Pancreas (tissue), 10 donors: Measurements from ENCODE around the gene MAPK9. TPM values are rescaled to one million over a fixed set of nuclear protein-coding genes. Genes with fewer than 3 reads are reported as not detected.

Source experiments
- ATAC-seq, 4 donors: fragments of 200-7000 bp; cut with Tn5 transposase; one replicate each; pipeline versions ENCODE4 v1.8.0 to v1.9.1; 2020; ENCODE audit warnings: mild to moderate bottlenecking in 4 of 4, moderate library complexity in 4 of 4
- DNase-seq, 6 donors: peaks; one replicate each; pipeline ENCODE4 v3.0.0-alpha.2; 2020
- FAIRE-seq: peaks from 2 replicates; lab custom pipeline; 2012; peaks lifted over from hg19 to GRCh38; lab: Jason Lieb, UNC
- H3K27ac ChIP-seq, 4 donors: fragments of 200-600 bp; sonication (generic); 1 replicate in 3 of 4; 2 replicates in 1 of 4; pipeline versions ENCODE4 v1.5.0 to v1.8.0; 2020
- H3K27me3 ChIP-seq, 4 donors: fragments of 200-600 bp; one replicate each; pipeline ENCODE4 v1.8.0; 2021
- H3K36me3 ChIP-seq, 3 donors: fragments of 200-600 bp; sonication (generic) in 1 of 3; one replicate each; pipeline versions ENCODE4 v1.5.0 to v1.8.0; 2020 to 2021
- H3K4me1 ChIP-seq, 3 donors: fragments of 200-600 bp; one replicate each; pipeline ENCODE4 v1.8.0; 2021
- H3K4me3 ChIP-seq, 4 donors: fragments of 200-600 bp; sonication (generic) in 2 of 4; one replicate each; pipeline versions ENCODE4 v1.5.0 to v1.8.0; 2020 to 2021
- H3K9me3 ChIP-seq, 4 donors: fragments of 200-600 bp; one replicate each; pipeline ENCODE4 v1.8.0; 2021
- WGBS, 2 donors: extraction: QIAGEN DNeasy Blood & Tissue Kit; methylation state at CpG; one replicate each; pipeline ENCODE4 v1.1.7; 2013; 5-methylcytosine and 5-hydroxymethylcytosine counted together
- intact Hi-C, 3 donors: fragments of 100-400 bp; cut with DNase I; formaldehyde crosslinking; loops; one replicate each; pipeline versions ENCODE4 v1.11.1 to v1.14.2; 2022
- polyA plus RNA-seq, 2 donors: library from polyadenylated mRNA; stranded (reverse); fragments of 200-250 nt; gene quantifications; one replicate each; pipeline ENCODE4 v1.2.3, GENCODE V29; 2013
- total RNA-seq, 6 donors: library from RNA; stranded (reverse); fragmentation: NEBNext Ultra II Directional in 4 of 6; extraction: Animal tissue kit (Norgen Biotek cat#: 25700) in 4 of 6; gene quantifications; one replicate each; pipeline versions ENCODE4 v1.2.1 to v1.2.4, GENCODE V29; 2021 to 2023
- TF ChIP-seq, protein P1 (sequence below), 4 donors: fragments of 200-600 bp; sonication (generic) in 3 of 4; IDR thresholded peaks; one replicate each; pipeline versions ENCODE4 v1.5.0 to v1.8.0; 2021; ENCODE audit warnings: antibody characterized with exemption in 4 of 4
- donor health status: healthy with polysubstance abuse.
- donor health status: DM: no; HTN: no; CAD: no; lungs with moderate emphysema.
- donor health status: DM: no; HTN: no; CAD: no.
- donor health status: control.
- donor health status: control.
- donor health status: Bipolar disorder and iron deficiency.
- donor health status: DM: yes; HTN: yes; CAD: no.
- donor health status: DM: no; HTN: no; CAD: no.
- donor health status: DM: no; HTN: no; CAD: no.
- donor health status: DM: yes; HTN: yes; CAD: no.

Gene MAPK9
- total and polyA plus RNA-seq, 8 donors, result 10.7 to 40.3 (median 28.9) TPM

- TF ChIP-seq, protein P1, sequence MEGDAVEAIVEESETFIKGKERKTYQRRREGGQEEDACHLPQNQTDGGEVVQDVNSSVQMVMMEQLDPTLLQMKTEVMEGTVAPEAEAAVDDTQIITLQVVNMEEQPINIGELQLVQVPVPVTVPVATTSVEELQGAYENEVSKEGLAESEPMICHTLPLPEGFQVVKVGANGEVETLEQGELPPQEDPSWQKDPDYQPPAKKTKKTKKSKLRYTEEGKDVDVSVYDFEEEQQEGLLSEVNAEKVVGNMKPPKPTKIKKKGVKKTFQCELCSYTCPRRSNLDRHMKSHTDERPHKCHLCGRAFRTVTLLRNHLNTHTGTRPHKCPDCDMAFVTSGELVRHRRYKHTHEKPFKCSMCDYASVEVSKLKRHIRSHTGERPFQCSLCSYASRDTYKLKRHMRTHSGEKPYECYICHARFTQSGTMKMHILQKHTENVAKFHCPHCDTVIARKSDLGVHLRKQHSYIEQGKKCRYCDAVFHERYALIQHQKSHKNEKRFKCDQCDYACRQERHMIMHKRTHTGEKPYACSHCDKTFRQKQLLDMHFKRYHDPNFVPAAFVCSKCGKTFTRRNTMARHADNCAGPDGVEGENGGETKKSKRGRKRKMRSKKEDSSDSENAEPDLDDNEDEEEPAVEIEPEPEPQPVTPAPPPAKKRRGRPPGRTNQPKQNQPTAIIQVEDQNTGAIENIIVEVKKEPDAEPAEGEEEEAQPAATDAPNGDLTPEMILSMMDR (IDR thresholded peaks at IDR 0.05), result no peak
- FAIRE-seq, result no peak
- H3K4me1 ChIP-seq, result peaks cover 0 to 12% (median 8%) of the 10 kb centered on the region in 3 donors
- 90 to 91% methylated on average over 10 of the region's 10 CpGs for WGBS, 2 donors
- H3K27ac ChIP-seq, result no peak overlapping the region
- intact Hi-C loops, result loop anchor here in 1 of 3 donors (5.0 kb wide), 1 partner anchor 172 kb away; no protein-coding TSS in a partner anchor
- no peaks in the 10 kb centered on the region for H3K9me3 ChIP-seq
- no peaks in the 10 kb centered on the region for H3K36me3 ChIP-seq
- H3K4me3 ChIP-seq, result no peak overlapping the region
- DNase-seq, result no peak
- H3K27me3 ChIP-seq, result no peaks in the 10 kb centered on the region
- no peak for ATAC-seq
Observed at GRCh38 chr5:180294913-180295555, 3.2 kb upstream of the MAPK9 start.

DNA sequence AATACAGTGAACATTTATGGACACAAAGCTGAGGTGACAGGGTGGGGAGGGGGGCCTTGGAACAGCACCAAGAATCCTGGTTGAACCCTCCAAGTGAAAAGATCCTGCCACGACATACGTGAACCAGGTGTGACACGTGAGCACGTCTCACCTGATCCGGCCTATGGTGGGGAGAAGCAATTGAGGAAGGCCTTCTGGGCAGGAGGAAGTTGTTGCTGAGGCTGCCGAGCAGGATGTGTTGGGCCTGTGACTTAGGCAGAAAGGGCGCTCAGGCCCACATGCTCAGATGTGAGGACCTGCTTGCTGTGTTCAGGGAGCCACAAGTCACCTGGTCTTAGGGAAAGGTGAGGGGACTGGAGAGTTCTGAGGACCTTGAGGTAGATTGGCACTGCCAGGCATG, 2.5 kb upstream of the MAPK9 start:
- TF ChIP-seq, protein P1 (IDR thresholded peaks at IDR 0.05), result no peak
- H3K9me3 ChIP-seq, result no peaks in the 10 kb centered on the region
- H3K36me3 ChIP-seq, result no peaks in the 10 kb centered on the region
- no peaks in the 10 kb centered on the region for H3K27me3 ChIP-seq
- no peak overlapping the region for H3K27ac ChIP-seq
- peaks cover 0 to 17% (median 11%) of the 10 kb centered on the region in 3 donors for H3K4me1 ChIP-seq
- DNase-seq, result no peak
- intact Hi-C loops, result loop anchor here in 1 of 3 donors (5.0 kb wide), 1 partner anchor 173 kb away; no protein-coding TSS in a partner anchor
- no peak for FAIRE-seq
- ATAC-seq, result no peak
- H3K4me3 ChIP-seq, result no peak overlapping the region
- WGBS, 2 donors, result 82 to 86% methylated on average over 7 of the region's 7 CpGs

DNA sequence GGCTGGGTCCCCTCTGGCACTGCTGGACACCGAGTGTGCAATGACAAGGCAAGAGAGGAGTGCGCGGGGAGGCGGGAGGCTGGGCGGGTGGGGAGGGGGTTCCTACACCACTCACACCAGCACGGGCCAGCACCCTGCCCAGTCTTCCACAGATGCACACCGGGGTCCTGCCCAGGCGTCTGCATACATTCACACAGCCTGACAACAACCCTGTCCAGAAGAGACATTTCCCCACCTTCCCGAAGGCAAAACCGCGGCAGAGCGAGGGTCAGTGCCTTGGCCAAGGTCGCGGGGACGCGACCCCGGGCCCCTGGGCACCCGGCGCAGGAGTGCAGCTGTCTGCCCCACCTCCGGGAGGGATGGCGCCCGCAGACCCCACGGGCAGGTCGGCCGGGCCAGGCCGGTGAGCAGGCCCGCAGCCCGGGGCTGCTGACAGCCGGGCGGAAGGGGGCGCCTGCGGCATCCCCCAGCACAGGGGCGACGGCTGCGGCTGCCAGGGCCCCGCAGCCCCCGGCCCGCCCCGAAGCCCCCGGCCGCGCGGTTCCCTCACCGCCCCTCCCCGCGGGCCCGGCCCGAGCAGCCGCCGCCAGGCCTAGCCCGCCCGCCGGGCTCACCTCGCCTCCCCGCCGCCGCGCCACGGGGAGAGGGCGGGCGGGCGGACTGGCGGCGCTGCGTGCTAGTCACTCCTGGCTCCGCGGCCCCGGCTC, 496 bp downstream of the MAPK9 start:
- peak in 4 of 6 donors; percentile 30 to 76 (median 52) for DNase-seq
- no peaks in the 10 kb centered on the region for H3K9me3 ChIP-seq
- ATAC-seq, result peak in 2 of 4 donors; percentile 4 to 6
- 0% methylated on average over 17 to 68 of the region's 68 CpGs for WGBS, 2 donors
- no peak for FAIRE-seq
- no peaks in the 10 kb centered on the region for H3K27me3 ChIP-seq
- TF ChIP-seq, protein P1 (IDR thresholded peaks at IDR 0.05), result no peak
- no peaks in the 10 kb centered on the region for H3K36me3 ChIP-seq
- intact Hi-C loops, result loop anchor here in 1 of 3 donors (5.0 kb wide), 1 partner anchor 176 kb away; no protein-coding TSS in a partner anchor
- H3K27ac ChIP-seq, result peak overlapping the region; percentile 51 to 74 (median 57)
- H3K4me1 ChIP-seq, result peaks cover 22 to 39% (median 23%) of the 10 kb centered on the region in 3 donors
- peak overlapping the region; percentile 67 to 100 (median 75) for H3K4me3 ChIP-seq

GRCh38 chr5:180290568-180291233, 1.2 kb downstream of the MAPK9 start:
- ATAC-seq (no peak), DNase-seq (peak in 2 of 6 donors; percentile 29 to 32), FAIRE-seq (no peak)
- Histone ChIP-seq H3K4me1 (peaks cover 23 to 39% (median 23%) of the 10 kb centered on the region in 3 donors), H3K9me3 (no peaks in the 10 kb centered on the region), H3K27me3 (no peaks in the 10 kb centered on the region), H3K36me3 (no peaks in the 10 kb centered on the region), H3K27ac (peak overlapping the region; percentile 36 to 74 (median 54)), H3K4me3 (peak overlapping the region in 3 of 4 donors; percentile 72 to 100 (median 78))
- intact Hi-C loops, result loop anchor here in 1 of 3 donors (5.0 kb wide), 1 partner anchor 177 kb away; no protein-coding TSS in a partner anchor
- TF ChIP-seq, protein P1 (IDR thresholded peaks at IDR 0.05), result no peak
- 6% methylated on average over 12 to 13 of the region's 13 CpGs for WGBS, 2 donors
